Vein endothelial cell (primary cell): ENCODE results near the gene ST14. TPM values are rescaled to one million over a fixed set of nuclear protein-coding genes. Genes with fewer than 3 reads are reported as not detected.

Source experiments
- small RNA-seq: library from RNA; depleted of rRNA; stranded (forward); fragments of <200 nt; gene quantifications from one replicate; pipeline ENCODE3, GENCODE V24; 2012
- total RNA-seq: library from RNA; depleted of rRNA; stranded (reverse); fragments of >200 nt; gene quantifications from 2 replicates; pipeline ENCODE4 v1.2.3, GENCODE V29; 2012

Gene ST14
- under 0.01 TPM in 1 of 2 replicates, not detected in the other for total RNA-seq

DNA sequence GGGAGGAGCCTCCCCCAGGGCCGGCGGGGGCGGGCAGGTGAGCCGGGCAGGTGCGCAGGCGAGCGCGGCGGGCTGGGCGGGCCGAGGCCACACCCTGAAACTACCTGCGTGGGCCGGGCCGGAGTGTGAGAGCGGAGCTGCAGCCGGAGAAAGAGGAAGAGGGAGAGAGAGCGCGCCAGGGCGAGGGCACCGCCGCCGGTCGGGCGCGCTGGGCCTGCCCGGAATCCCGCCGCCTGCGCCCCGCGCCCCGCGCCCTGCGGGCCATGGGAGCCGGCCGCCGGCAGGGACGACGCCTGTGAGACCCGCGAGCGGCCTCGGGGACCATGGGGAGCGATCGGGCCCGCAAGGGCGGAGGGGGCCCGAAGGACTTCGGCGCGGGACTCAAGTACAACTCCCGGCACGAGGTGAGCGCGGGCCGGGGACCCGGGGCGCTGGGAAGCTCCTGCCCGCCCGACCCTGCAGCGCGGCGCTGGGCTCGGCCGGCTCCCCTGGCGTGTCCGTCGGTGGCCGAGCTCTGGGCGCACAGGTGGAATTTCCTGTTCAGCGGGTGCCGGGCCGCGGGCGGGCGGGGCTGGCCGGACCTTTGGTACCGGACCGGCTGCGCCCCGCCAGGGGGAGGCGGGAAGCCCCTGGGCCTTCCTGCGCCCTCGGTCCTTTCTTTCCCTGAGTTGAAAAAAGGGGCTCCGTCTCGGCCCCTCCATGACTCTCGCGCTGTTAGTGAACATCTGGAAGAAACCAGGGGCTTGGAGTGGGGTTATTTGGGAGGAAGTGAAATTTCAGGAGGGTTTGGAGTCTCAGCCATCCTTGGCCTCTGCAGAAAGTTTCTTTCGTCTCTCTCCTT lies at the start of gene ST14:
Gene ST14 (plus strand): TSS at position 126 of the 841 bp plus-strand sequence. CDS start 198 bp downstream, at position 324.

Small RNA genes within 50 kb of the gene (small RNA-seq; reads per million reads assigned to genes)
- gene RF00015 = not detected

Other genes starting within 250 kb of the ST14 start
- gene PRDM10, start 156.9 kb upstream of the ST14 start, total RNA-seq = 8.5 and 9.6 TPM in 2 replicates
- 845 and 871 TPM in 2 replicates for gene APLP2, start 89.9 kb upstream of the ST14 start, total RNA-seq
- gene ZBTB44, start 155.1 kb downstream of the ST14 start, total RNA-seq = 27.5 and 37.6 TPM in 2 replicates